Measurements from ENCODE around the gene GET4.

GRCh38 chr7:845731-846130, 30.6 kb upstream of the GET4 start:
- TF ChIP-seq CTCF (IDR thresholded peaks at IDR 0.05) (no peak), EZH2 (IDR thresholded peaks at IDR 0.05) (no peak)
